ENCODE measurements around the gene CDH9. TPM values are rescaled to one million over a fixed set of nuclear protein-coding genes. Genes with fewer than 3 reads are reported as not detected.

Gene CDH9
- total and polyA plus RNA-seq, 2 experiments from 2014 or later: not detected

DNA sequence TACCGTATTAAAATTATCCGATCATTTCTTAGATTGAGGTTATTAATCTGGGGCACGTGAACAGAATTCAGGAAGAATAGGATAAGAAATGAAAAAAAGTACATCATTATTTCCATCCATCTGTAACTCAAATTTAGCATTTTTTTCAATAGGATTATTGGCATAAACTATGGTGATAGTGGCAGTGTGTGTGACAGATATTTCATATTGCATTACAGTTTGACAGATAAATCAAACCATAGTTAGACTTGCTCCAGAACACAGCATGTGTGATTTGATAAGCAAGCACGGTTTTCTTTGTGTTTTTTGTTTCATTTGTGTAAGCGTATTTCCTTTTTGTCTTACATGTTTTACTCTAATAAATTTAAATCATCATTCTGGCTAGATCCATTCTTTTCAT is 155.0 kb downstream of the CDH9 start:
- Histone ChIP-seq H3K9me3 (ENCODE audit: low read depth) (no peaks in the 10 kb centered on the region), H4K20me1 (ENCODE audit: insufficient read depth) (no peaks in the 10 kb centered on the region), H2AFZ (no peak overlapping the region), H3K9ac (no peak overlapping the region), H3K36me3 (ENCODE audit: low read depth) (no peaks in the 10 kb centered on the region), H3K27me3 (replicated peaks; ENCODE audit: insufficient read depth) (no peaks in the 10 kb centered on the region), H3K9me2 (ENCODE audit: insufficient read depth) (no peaks in the 10 kb centered on the region), H3K4me2 (ENCODE audit: unreplicated experiment) (no peak overlapping the region), H3K4me1 (ENCODE audit: insufficient read depth) (no peaks in the 10 kb centered on the region), H3K79me2 (ENCODE audit: insufficient read depth) (no peaks in the 10 kb centered on the region), H3K4me3 (no peak overlapping the region), H3K27ac (no peak overlapping the region), H3F3A (ENCODE audit: insufficient read depth) (no peaks in the 10 kb centered on the region)
- WGBS, 2 experiments (ENCODE audit: low coverage in 1 of 2, low lambda C conversion rate in 2 of 2, missing lambda C conversion rate in 2 of 2): 31 to 36% methylated on average over 5 of the region's 5 CpGs
- no peak for DNase-seq
- in situ Hi-C loops (cut with MboI): no loop called here
- TF ChIP-seq EZH2phosphoT487 (IDR thresholded peaks at IDR 0.05; ENCODE audit: insufficient read depth, low read depth) (no peak), EZH2 (IDR thresholded peaks at IDR 0.05; ENCODE audit: insufficient read depth, poor library complexity, severe bottlenecking) (no peak)

DNA sequence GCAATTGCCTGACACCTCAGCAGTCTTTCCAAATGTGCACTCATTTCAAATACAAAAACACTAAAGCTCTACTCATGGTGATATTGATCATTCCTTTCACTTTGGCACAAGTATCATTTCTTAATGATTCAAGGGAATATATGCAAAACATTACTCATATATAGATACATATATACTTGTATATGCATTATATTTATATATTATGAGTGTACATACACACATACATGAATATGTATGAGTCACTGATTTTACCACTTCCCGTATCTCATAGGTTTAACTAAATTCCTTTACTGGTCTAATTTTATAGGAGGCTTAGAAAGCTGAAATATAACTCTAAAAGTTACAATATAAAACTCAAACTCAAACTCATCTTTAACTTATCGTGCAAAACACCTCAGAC is 156.5 kb downstream of the CDH9 start:
- WGBS, 2 experiments (ENCODE audit: low coverage in 1 of 2, low lambda C conversion rate in 2 of 2, missing lambda C conversion rate in 2 of 2): 10 to 13% methylated on average over 2 of the region's 2 CpGs
- Histone ChIP-seq H3K9ac (no peak overlapping the region), H3K27ac (no peak overlapping the region), H3K4me1 (ENCODE audit: insufficient read depth) (no peaks in the 10 kb centered on the region), H3K27me3 (replicated peaks; ENCODE audit: insufficient read depth) (no peaks in the 10 kb centered on the region), H3K36me3 (ENCODE audit: low read depth) (no peaks in the 10 kb centered on the region), H2AFZ (no peak overlapping the region), H4K20me1 (ENCODE audit: insufficient read depth) (no peaks in the 10 kb centered on the region), H3K4me3 (no peak overlapping the region), H3K79me2 (ENCODE audit: insufficient read depth) (no peaks in the 10 kb centered on the region), H3K4me2 (ENCODE audit: unreplicated experiment) (no peak overlapping the region), H3F3A (ENCODE audit: insufficient read depth) (no peaks in the 10 kb centered on the region), H3K9me3 (ENCODE audit: low read depth) (no peaks in the 10 kb centered on the region), H3K9me2 (ENCODE audit: insufficient read depth) (no peaks in the 10 kb centered on the region)
- DNase-seq: no peak
- in situ Hi-C loops (cut with MboI): no loop called here
- TF ChIP-seq EZH2phosphoT487 (IDR thresholded peaks at IDR 0.05; ENCODE audit: insufficient read depth, low read depth): no peak
- no peak for TF ChIP-seq EZH2 (IDR thresholded peaks at IDR 0.05; ENCODE audit: insufficient read depth, poor library complexity, severe bottlenecking)

DNA sequence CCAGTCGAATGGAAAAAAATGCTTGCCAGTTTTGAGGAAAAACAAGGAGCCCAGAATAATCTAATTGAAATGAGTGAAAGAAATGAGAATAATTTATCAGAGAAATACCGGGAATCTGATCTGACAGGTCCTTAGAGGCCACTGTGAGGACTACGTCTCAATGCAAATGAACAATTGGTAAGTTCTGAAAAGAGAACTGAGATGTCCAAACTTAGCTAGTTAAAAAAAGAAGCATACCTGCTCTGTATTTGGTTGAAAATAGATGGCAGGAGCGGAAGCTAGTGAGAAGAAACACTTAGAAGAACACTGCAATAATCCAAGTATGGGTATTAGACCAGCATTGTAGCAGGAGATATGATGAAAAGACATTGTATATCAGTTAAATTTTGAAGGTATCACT is 161.2 kb downstream of the CDH9 start:
- no peaks in the 10 kb centered on the region for H4K20me1 ChIP-seq (ENCODE audit: insufficient read depth)
- WGBS, 2 experiments (ENCODE audit: low coverage in 1 of 2, low lambda C conversion rate in 2 of 2, missing lambda C conversion rate in 2 of 2): 24 to 25% methylated on average over 4 of the region's 4 CpGs
- no peaks in the 10 kb centered on the region for H3F3A ChIP-seq (ENCODE audit: insufficient read depth)
- no peak overlapping the region for H3K9ac ChIP-seq
- in situ Hi-C loops (cut with MboI): no loop called here
- no peaks in the 10 kb centered on the region for H3K79me2 ChIP-seq (ENCODE audit: insufficient read depth)
- no peak overlapping the region for H2AFZ ChIP-seq
- no peaks in the 10 kb centered on the region for H3K9me2 ChIP-seq (ENCODE audit: insufficient read depth)
- no peak overlapping the region for H3K27ac ChIP-seq
- DNase-seq: no peak
- no peaks in the 10 kb centered on the region for H3K27me3 ChIP-seq (replicated peaks; ENCODE audit: insufficient read depth)
- no peak for TF ChIP-seq EZH2phosphoT487 (IDR thresholded peaks at IDR 0.05; ENCODE audit: insufficient read depth, low read depth)
- TF ChIP-seq EZH2 (IDR thresholded peaks at IDR 0.05; ENCODE audit: insufficient read depth, poor library complexity, severe bottlenecking): no peak
- no peak overlapping the region for H3K4me3 ChIP-seq
- no peaks in the 10 kb centered on the region for H3K4me1 ChIP-seq (ENCODE audit: insufficient read depth)
- no peak overlapping the region for H3K4me2 ChIP-seq (ENCODE audit: unreplicated experiment)
- no peaks in the 10 kb centered on the region for H3K36me3 ChIP-seq (ENCODE audit: low read depth)
- no peaks in the 10 kb centered on the region for H3K9me3 ChIP-seq (ENCODE audit: low read depth)

- Histone ChIP-seq H3F3A (ENCODE audit: insufficient read depth) (no peaks in the 10 kb centered on the region), H4K20me1 (ENCODE audit: insufficient read depth) (no peaks in the 10 kb centered on the region), H3K36me3 (ENCODE audit: low read depth) (no peaks in the 10 kb centered on the region), H3K27ac (no peak overlapping the region), H3K9ac (no peak overlapping the region), H3K27me3 (replicated peaks; ENCODE audit: insufficient read depth) (no peaks in the 10 kb centered on the region), H3K9me3 (ENCODE audit: low read depth) (no peaks in the 10 kb centered on the region), H2AFZ (no peak overlapping the region), H3K79me2 (ENCODE audit: insufficient read depth) (no peaks in the 10 kb centered on the region), H3K4me3 (no peak overlapping the region), H3K4me2 (ENCODE audit: unreplicated experiment) (no peak overlapping the region), H3K4me1 (ENCODE audit: insufficient read depth) (no peaks in the 10 kb centered on the region), H3K9me2 (ENCODE audit: insufficient read depth) (no peaks in the 10 kb centered on the region)
- in situ Hi-C loops (cut with MboI): no loop called here
- DNase-seq: no peak
- 6 to 9% methylated on average over 3 of the region's 3 CpGs for WGBS, 2 experiments (ENCODE audit: low coverage in 1 of 2, low lambda C conversion rate in 2 of 2, missing lambda C conversion rate in 2 of 2)
- TF ChIP-seq EZH2phosphoT487 (IDR thresholded peaks at IDR 0.05; ENCODE audit: insufficient read depth, low read depth) (no peak), EZH2 (IDR thresholded peaks at IDR 0.05; ENCODE audit: insufficient read depth, poor library complexity, severe bottlenecking) (no peak)
These were observed 166.0 kb downstream of the CDH9 start for GRCh38 chr5:26872337-26872736.

- Histone ChIP-seq H3K9ac (no peak overlapping the region), H3K27me3 (replicated peaks; ENCODE audit: insufficient read depth) (no peaks in the 10 kb centered on the region), H3K36me3 (ENCODE audit: low read depth) (no peaks in the 10 kb centered on the region), H3K9me3 (ENCODE audit: low read depth) (no peaks in the 10 kb centered on the region), H3F3A (ENCODE audit: insufficient read depth) (no peaks in the 10 kb centered on the region), H3K4me2 (ENCODE audit: unreplicated experiment) (no peak overlapping the region), H3K79me2 (ENCODE audit: insufficient read depth) (no peaks in the 10 kb centered on the region), H3K27ac (no peak overlapping the region), H3K4me1 (ENCODE audit: insufficient read depth) (no peaks in the 10 kb centered on the region), H2AFZ (no peak overlapping the region), H3K4me3 (no peak overlapping the region), H3K9me2 (ENCODE audit: insufficient read depth) (no peaks in the 10 kb centered on the region), H4K20me1 (ENCODE audit: insufficient read depth) (no peaks in the 10 kb centered on the region)
- 11 to 16% methylated on average over 1 of the region's 1 CpG for WGBS, 2 experiments (ENCODE audit: low coverage in 1 of 2, low lambda C conversion rate in 2 of 2, missing lambda C conversion rate in 2 of 2)
- TF ChIP-seq EZH2 (IDR thresholded peaks at IDR 0.05; ENCODE audit: insufficient read depth, poor library complexity, severe bottlenecking): no peak
- no peak for TF ChIP-seq EZH2phosphoT487 (IDR thresholded peaks at IDR 0.05; ENCODE audit: insufficient read depth, low read depth)
- in situ Hi-C loops (cut with MboI): no loop called here
- no peak for DNase-seq
These were observed 168.6 kb downstream of the CDH9 start for GRCh38 chr5:26869781-26870180.

All from GM23248 (cell line).